Calu3 (cell line): ENCODE results near the gene ARHGEF7. TPM values are rescaled to one million over a fixed set of nuclear protein-coding genes. Genes with fewer than 3 reads are reported as not detected.

ENCODE experiments used
- BruUV-seq: library from RNA; stranded (reverse); fragments of 400-500 nt; replicated peaks from 2 replicates; lab custom pipeline; 2021; lab: Mats Ljungman, UMichigan
- CTCF ChIA-PET: fragments of 300-600 bp; sonication (Branson Sonifier 250); formaldehyde crosslinking; loops from one replicate; lab custom pipeline; 2022; ENCODE audit warnings: antibody characterized with exemption; lab: Charles Lee
- DNase-seq: peaks from one replicate; pipeline ENCODE4 v3.0.0; 2022
- H3K27ac Mint-ChIP-seq: one replicate; pipeline ENCODE4 v1.8.0; 2022; ENCODE audit warnings: mixed read lengths; ENCODE audit not compliant: unreplicated experiment
- H3K27me3 Mint-ChIP-seq: one replicate; pipeline ENCODE4 v1.8.0; 2022; ENCODE audit warnings: mixed read lengths; ENCODE audit not compliant: unreplicated experiment
- H3K36me3 Mint-ChIP-seq: one replicate; pipeline ENCODE4 v1.8.0; 2022; ENCODE audit warnings: mild to moderate bottlenecking, moderate library complexity, mixed read lengths; ENCODE audit not compliant: insufficient read depth, unreplicated experiment
- H3K4me1 Mint-ChIP-seq: one replicate; pipeline ENCODE4 v1.8.0; 2022; ENCODE audit warnings: mild to moderate bottlenecking, low read depth, mixed read lengths; ENCODE audit not compliant: unreplicated experiment
- H3K4me3 Mint-ChIP-seq: one replicate; pipeline ENCODE4 v1.8.0; 2022; ENCODE audit warnings: mild to moderate bottlenecking, low read depth, moderate library complexity, mixed read lengths; ENCODE audit not compliant: unreplicated experiment
- H3K9me3 Mint-ChIP-seq: one replicate; pipeline ENCODE4 v1.8.0; 2022; ENCODE audit warnings: low read depth, mixed read lengths; ENCODE audit not compliant: unreplicated experiment
- CTCF ChIP-seq: fragments of 200-600 bp; IDR thresholded peaks from one replicate; pipeline ENCODE4 v1.8.0; 2022; ENCODE audit warnings: antibody characterized with exemption; ENCODE audit not compliant: unreplicated experiment
- intact Hi-C: fragments of 100-400 bp; cut with micrococcal nuclease; formaldehyde crosslinking; loops from one replicate; pipeline ENCODE4 v1.10.0; 2022; ENCODE audit not compliant: unreplicated experiment
- total RNA-seq: library from RNA; stranded (reverse); gene quantifications from 2 replicates; pipeline ENCODE4 v1.2.3, GENCODE V29; 2022

The ARHGEF7 gene
- total RNA-seq, 1 experiment from 2014 or later, result 17.7 TPM

DNA sequence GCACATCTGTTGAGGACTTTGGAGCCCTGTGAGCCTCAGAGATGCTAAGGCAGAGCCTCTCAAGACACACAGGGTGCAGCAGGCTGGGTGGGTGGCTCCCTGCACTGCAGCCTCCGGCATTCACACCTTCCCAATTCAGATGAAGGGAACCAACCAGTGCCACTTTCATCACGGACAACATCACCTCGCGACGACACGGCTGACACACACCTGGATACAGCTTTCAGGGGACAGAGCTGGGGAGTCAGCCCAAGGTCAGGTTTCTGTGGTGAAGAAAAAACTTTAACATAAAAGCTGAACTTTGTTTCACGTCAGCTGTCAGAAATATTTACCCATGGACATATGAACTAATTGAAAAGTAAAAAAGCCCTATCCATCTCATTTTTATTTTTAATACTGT is 24.9 kb upstream of the ARHGEF7 start:
- CTCF ChIA-PET, result no interaction called here
- no TSS peak for BruUV-seq
- no peak for DNase-seq
- Mint-ChIP-seq H3K27me3 (peaks cover 19% of the 10 kb centered on the region), H3K27ac (no peak overlapping the region), H3K9me3 (no peaks in the 10 kb centered on the region), H3K4me1 (no peaks in the 10 kb centered on the region), H3K4me3 (no peak overlapping the region), H3K36me3 (no peaks in the 10 kb centered on the region)
- intact Hi-C loops, result no loop called here
- TF ChIP-seq CTCF, result no peak

- Mint-ChIP-seq H3K36me3 (no peaks in the 10 kb centered on the region), H3K27ac (no peak overlapping the region), H3K27me3 (peaks cover 44% of the 10 kb centered on the region), H3K4me1 (no peaks in the 10 kb centered on the region), H3K9me3 (no peaks in the 10 kb centered on the region), H3K4me3 (no peak overlapping the region)
- CTCF ChIA-PET, result no interaction called here
- BruUV-seq, result no TSS peak
- no peak for DNase-seq
- no peak for TF ChIP-seq CTCF
- intact Hi-C loops, result no loop called here
Measured at GRCh38 chr13:111092685-111093084, 22.4 kb upstream of the ARHGEF7 start.

DNA sequence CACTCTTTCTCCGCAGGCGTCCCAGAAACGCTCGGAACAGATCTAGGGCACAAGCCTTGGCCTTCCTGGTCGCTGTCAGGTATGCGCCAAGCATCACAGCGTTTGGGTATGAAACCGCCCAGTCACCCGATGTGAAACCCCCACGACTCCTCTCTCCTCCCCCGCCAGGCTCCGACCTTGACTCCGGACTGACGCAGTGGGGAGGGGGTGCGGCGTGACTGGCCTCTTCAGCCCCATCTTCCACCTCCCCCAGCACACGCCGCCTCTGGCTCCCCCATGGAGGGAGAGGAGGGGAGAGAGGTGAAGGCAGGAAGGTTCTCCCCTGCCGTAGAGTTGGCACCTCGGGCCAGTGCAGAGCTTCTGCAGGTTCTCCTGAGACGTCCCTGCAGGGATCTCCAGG is 22.0 kb upstream of the ARHGEF7 start:
- no TSS peak for BruUV-seq
- no peak overlapping the region for H3K27ac Mint-ChIP-seq
- DNase-seq, result no peak
- TF ChIP-seq CTCF, result no peak
- no peaks in the 10 kb centered on the region for H3K4me1 Mint-ChIP-seq
- peaks cover 49% of the 10 kb centered on the region for H3K27me3 Mint-ChIP-seq
- intact Hi-C loops, result no loop called here
- H3K4me3 Mint-ChIP-seq, result no peak overlapping the region
- no peaks in the 10 kb centered on the region for H3K9me3 Mint-ChIP-seq
- CTCF ChIA-PET, result no interaction called here
- H3K36me3 Mint-ChIP-seq, result no peaks in the 10 kb centered on the region

- Mint-ChIP-seq H3K4me1 (no peaks in the 10 kb centered on the region), H3K27ac (no peak overlapping the region), H3K27me3 (peaks cover 54% of the 10 kb centered on the region), H3K9me3 (no peaks in the 10 kb centered on the region), H3K36me3 (no peaks in the 10 kb centered on the region), H3K4me3 (no peak overlapping the region)
- BruUV-seq, result no TSS peak
- no peak for DNase-seq
- TF ChIP-seq CTCF, result no peak
- intact Hi-C loops, result no loop called here
- CTCF ChIA-PET, result no interaction called here
Measured at GRCh38 chr13:111093634-111094033, 21.5 kb upstream of the ARHGEF7 start.
